ENCODE data around the gene GALNT2.

GALNT2 gene

GRCh38 chr1:230220478-230220877 is 153.4 kb downstream of the GALNT2 start:
- no peak for DNase-seq

- no peak for DNase-seq
These were observed 153.9 kb downstream of the GALNT2 start for GRCh38 chr1:230220907-230221306.

- DNase-seq: no peak
These were observed 155.6 kb downstream of the GALNT2 start for GRCh38 chr1:230222678-230223077.

GRCh38 chr1:230224101-230224960 is 157.3 kb downstream of the GALNT2 start:
- DNase-seq: no peak

GRCh38 chr1:230226007-230226800 is 159.2 kb downstream of the GALNT2 start:
- DNase-seq: no peak

GRCh38 chr1:230226814-230227213 is 159.8 kb downstream of the GALNT2 start:
- DNase-seq: no peak

- no peak for DNase-seq
These were observed 161.3 kb downstream of the GALNT2 start for GRCh38 chr1:230228236-230228897.

- DNase-seq: no peak
These were observed 163.2 kb downstream of the GALNT2 start for GRCh38 chr1:230230273-230230672.

GRCh38 chr1:230230948-230231773 is 164.1 kb downstream of the GALNT2 start:
- no peak for DNase-seq

- DNase-seq: peak; percentile 29
These were observed 164.7 kb downstream of the GALNT2 start for GRCh38 chr1:230231774-230232145.

GRCh38 chr1:230232371-230232771 is 165.3 kb downstream of the GALNT2 start:
- no peak for DNase-seq

- DNase-seq: no peak
These were observed 166.7 kb downstream of the GALNT2 start for GRCh38 chr1:230233786-230234185.

GRCh38 chr1:230235876-230236275 is 168.8 kb downstream of the GALNT2 start:
- DNase-seq: no peak

- no peak for DNase-seq
These were observed 169.4 kb downstream of the GALNT2 start for GRCh38 chr1:230236301-230237008.

GRCh38 chr1:230237009-230237370 is 170.0 kb downstream of the GALNT2 start:
- DNase-seq: no peak

GRCh38 chr1:230237805-230238204 is 170.8 kb downstream of the GALNT2 start:
- DNase-seq: no peak

GRCh38 chr1:230240446-230241086 is 173.5 kb downstream of the GALNT2 start:
- no peak for DNase-seq

- DNase-seq: no peak
These were observed 175.3 kb downstream of the GALNT2 start for GRCh38 chr1:230242326-230242725.

- no peak for DNase-seq
These were observed 176.1 kb downstream of the GALNT2 start for GRCh38 chr1:230243146-230243545.

- DNase-seq: no peak
These were observed 176.7 kb downstream of the GALNT2 start for GRCh38 chr1:230243583-230244353.

- no peak for DNase-seq
These were observed 179.5 kb downstream of the GALNT2 start for GRCh38 chr1:230246551-230246950.

All from NCI-H2029 treated with DMSO at 0.1 percent for 48 hours (cell line).